Mesendoderm (in vitro differentiated cells): ENCODE data around the gene ADGRL3.
"Not testable (repeated sequence)": the region's sequence is repeated elsewhere in the genome, so short reads cannot be mapped to it uniquely, and the experiment has no call there.

Experiments used
- DNase-seq: peaks from one replicate; pipeline ENCODE4 v3.0.0; 2013
- H2AK5ac ChIP-seq: 2 replicates; pipeline ENCODE4 v1.6.1; 2013; ENCODE audit warnings: low read length, inconsistent platforms
- H2BK120ac ChIP-seq: 2 replicates; pipeline ENCODE4 v1.6.1; 2013; ENCODE audit warnings: low read depth, mild to moderate bottlenecking, low read length, moderate library complexity, mixed read lengths
- H2BK15ac ChIP-seq: replicated peaks from 2 replicates; pipeline ENCODE4 v1.6.1; 2013; ENCODE audit warnings: low read depth, mild to moderate bottlenecking, moderate library complexity
- H2BK5ac ChIP-seq: 2 replicates; pipeline ENCODE4 v1.6.1; 2013; ENCODE audit warnings: low read length, inconsistent platforms
- H3K18ac ChIP-seq: 2 replicates; pipeline ENCODE4 v1.6.1; 2013; ENCODE audit warnings: mild to moderate bottlenecking, low read length, mixed read lengths
- H3K23ac ChIP-seq: one replicate; pipeline ENCODE4 v1.6.1; 2013; ENCODE audit warnings: low read length
- H3K27ac ChIP-seq: 2 replicates; pipeline ENCODE4 v1.5.1; 2013; ENCODE audit warnings: low read depth, mild to moderate bottlenecking, inconsistent platforms, low read length, moderate library complexity
- H3K27me3 ChIP-seq: 2 replicates; pipeline ENCODE4 v1.6.1; 2013; ENCODE audit warnings: low read length, control low read depth, mild to moderate bottlenecking, inconsistent platforms; ENCODE audit not compliant: insufficient read depth, poor library complexity
- H3K36me3 ChIP-seq: 2 replicates; pipeline ENCODE4 v1.6.1; 2013; ENCODE audit warnings: low read length, inconsistent platforms; ENCODE audit not compliant: control insufficient read depth, insufficient read depth
- H3K4ac ChIP-seq: one replicate; pipeline ENCODE4 v1.6.1; 2013; ENCODE audit warnings: low read depth, mild to moderate bottlenecking, low read length, moderate library complexity
- H3K4me1 ChIP-seq: 2 replicates; pipeline ENCODE4 v1.6.1; 2013; ENCODE audit warnings: low read depth, low read length, inconsistent platforms; ENCODE audit not compliant: control insufficient read depth
- H3K4me2 ChIP-seq: 2 replicates; pipeline ENCODE4 v1.6.1; 2013; ENCODE audit warnings: low read length
- H3K4me3 ChIP-seq: 2 replicates; pipeline ENCODE4 v1.5.1; 2013; ENCODE audit warnings: mild to moderate bottlenecking, low read length
- H3K56ac ChIP-seq: one replicate; pipeline ENCODE4 v1.6.1; 2013; ENCODE audit warnings: low read length
- H3K79me1 ChIP-seq: 2 replicates; pipeline ENCODE4 v1.6.1; 2013; ENCODE audit warnings: low read length, inconsistent platforms
- H3K79me2 ChIP-seq: 2 replicates; pipeline ENCODE4 v1.6.1; 2013; ENCODE audit warnings: mild to moderate bottlenecking, low read length; ENCODE audit not compliant: control insufficient read depth, insufficient read depth
- H3K9ac ChIP-seq: 2 replicates; pipeline ENCODE4 v1.6.1; 2013; ENCODE audit warnings: low read length, inconsistent platforms
- H4K5ac ChIP-seq: one replicate; pipeline ENCODE4 v1.6.1; 2013; ENCODE audit warnings: low read length
- H4K8ac ChIP-seq: one replicate; pipeline ENCODE4 v1.6.1; 2013; ENCODE audit warnings: low read depth, mild to moderate bottlenecking, control low read depth, low read length, moderate library complexity
- WGBS: extraction: QIAGEN DNeasy Blood & Tissue Kit; methylation state at CpG from one replicate; pipeline ENCODE4 v1.1.7; 2013; ENCODE audit warnings: low lambda C conversion rate, missing lambda C conversion rate; ENCODE audit not compliant: insufficient coverage; ENCODE audit errors: extremely low coverage; 5-methylcytosine and 5-hydroxymethylcytosine counted together

Gene ADGRL3

GRCh38 chr4:61372817-61373216, 172.7 kb downstream of the ADGRL3 start:
- not testable (repeated sequence) for H3K27ac ChIP-seq, H3K9ac ChIP-seq, H3K4me1 ChIP-seq, DNase-seq, H3K27me3 ChIP-seq, H2BK15ac ChIP-seq, H4K8ac ChIP-seq, H3K4ac ChIP-seq, H4K5ac ChIP-seq, H3K4me2 ChIP-seq, H3K79me2 ChIP-seq, H2BK120ac ChIP-seq, H3K4me3 ChIP-seq, H3K79me1 ChIP-seq, H3K23ac ChIP-seq, H3K36me3 ChIP-seq, H3K56ac ChIP-seq, H3K18ac ChIP-seq, H2BK5ac ChIP-seq, H2AK5ac ChIP-seq
- no CpG with 5 or more reads among the region's 26 CpGs for WGBS

DNA sequence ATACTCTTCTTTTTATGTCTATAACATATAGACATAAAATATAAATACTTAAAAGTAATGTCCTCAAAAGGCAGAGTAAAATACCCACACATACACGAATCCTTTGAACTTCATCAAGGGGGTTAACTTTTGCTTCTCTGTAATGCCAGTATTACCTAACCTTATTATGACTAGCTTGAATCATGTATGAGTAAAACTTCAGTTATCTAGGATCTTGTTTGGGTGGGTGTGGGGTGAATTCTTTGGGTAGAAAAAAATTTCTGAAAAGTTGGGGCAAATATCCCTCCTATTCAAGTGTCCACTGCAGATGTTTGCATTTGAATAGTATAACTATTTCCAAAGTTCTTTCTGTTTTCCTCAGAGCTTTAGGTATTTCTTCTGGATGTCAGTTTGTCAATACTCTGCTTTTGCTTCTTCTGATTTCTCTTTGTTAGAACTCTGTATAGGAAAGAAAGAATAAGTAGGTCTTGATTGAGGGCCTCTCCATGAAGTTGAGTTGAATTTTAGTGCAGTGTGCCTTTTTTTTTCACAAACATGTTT, 173.8 kb downstream of the ADGRL3 start:
- Histone ChIP-seq H3K27me3 (no peaks in the 10 kb centered on the region), H3K79me1 (peaks cover 2% of the 10 kb centered on the region), H2BK5ac (no peak overlapping the region), H2AK5ac (no peak overlapping the region), H3K56ac (no peak overlapping the region), H3K4me2 (no peak overlapping the region), H2BK120ac (no peak overlapping the region), H3K9ac (no peak overlapping the region), H2BK15ac (no peak overlapping the region), H4K5ac (no peak overlapping the region), H3K79me2 (no peaks in the 10 kb centered on the region), H3K18ac (no peak overlapping the region), H4K8ac (no peak overlapping the region), H3K4me1 (no peaks in the 10 kb centered on the region), H3K36me3 (no peaks in the 10 kb centered on the region), H3K23ac (no peak overlapping the region), H3K27ac (no peak overlapping the region), H3K4me3 (no peak overlapping the region), H3K4ac (no peak overlapping the region)
- no peak for DNase-seq
- WGBS: no CpG with 5 or more reads among the region's 1 CpG

DNA sequence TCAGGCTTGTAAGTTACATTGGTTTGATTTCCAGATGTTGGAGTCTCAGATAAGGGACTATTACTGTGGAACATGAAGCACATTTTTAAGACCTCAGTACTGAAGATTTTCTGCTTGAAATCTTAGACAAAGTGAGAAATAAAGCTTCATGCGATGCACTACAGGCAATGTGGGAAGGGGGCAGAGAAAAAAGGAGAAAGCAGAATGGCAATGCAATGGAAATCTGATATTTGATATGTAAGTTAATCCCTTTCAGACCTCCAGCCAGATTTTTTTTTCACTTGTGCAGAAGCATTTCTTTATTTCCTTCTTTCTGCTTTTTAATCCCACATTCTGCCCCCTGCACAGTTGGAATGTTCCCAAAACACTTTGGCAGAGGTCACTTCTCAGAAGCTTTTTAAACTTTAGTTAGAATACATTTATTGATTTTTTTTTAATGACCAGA, 174.3 kb downstream of the ADGRL3 start:
- H2AK5ac ChIP-seq: no peak overlapping the region
- no peaks in the 10 kb centered on the region for H3K4me1 ChIP-seq
- H4K5ac ChIP-seq: no peak overlapping the region
- H3K23ac ChIP-seq: no peak overlapping the region
- H3K9ac ChIP-seq: no peak overlapping the region
- no CpG with 5 or more reads among the region's 1 CpG for WGBS
- H3K4me3 ChIP-seq: no peak overlapping the region
- no peaks in the 10 kb centered on the region for H3K79me2 ChIP-seq
- no peak for DNase-seq
- no peak overlapping the region for H3K4me2 ChIP-seq
- H3K36me3 ChIP-seq: no peaks in the 10 kb centered on the region
- no peak overlapping the region for H3K18ac ChIP-seq
- H4K8ac ChIP-seq: no peak overlapping the region
- H3K79me1 ChIP-seq: peaks cover 2% of the 10 kb centered on the region
- no peak overlapping the region for H3K27ac ChIP-seq
- no peaks in the 10 kb centered on the region for H3K27me3 ChIP-seq
- no peak overlapping the region for H2BK15ac ChIP-seq
- H2BK120ac ChIP-seq: no peak overlapping the region
- no peak overlapping the region for H3K56ac ChIP-seq
- H3K4ac ChIP-seq: no peak overlapping the region
- no peak overlapping the region for H2BK5ac ChIP-seq

DNA sequence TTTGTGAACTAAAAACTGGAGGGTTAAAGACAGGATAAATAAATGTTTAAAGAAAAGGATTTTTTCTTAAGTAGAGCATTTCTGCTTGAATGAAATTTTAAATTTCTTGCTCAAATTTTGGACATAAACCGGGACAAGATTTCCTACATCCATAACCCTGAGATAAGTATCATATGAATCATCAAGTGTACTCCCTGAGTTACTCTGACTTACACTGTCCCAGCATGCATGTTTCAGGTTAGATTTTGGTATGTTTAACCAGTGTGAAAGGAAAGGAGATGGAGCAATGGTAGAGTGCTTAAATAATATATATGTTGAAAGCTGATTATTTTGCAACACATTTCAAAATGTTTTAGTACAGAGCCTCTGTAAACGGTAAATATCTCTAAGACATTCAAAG, 175.2 kb downstream of the ADGRL3 start:
- H3K4ac ChIP-seq: no peak overlapping the region
- H2BK15ac ChIP-seq: no peak overlapping the region
- H4K8ac ChIP-seq: no peak overlapping the region
- no peak overlapping the region for H3K27ac ChIP-seq
- no peaks in the 10 kb centered on the region for H3K4me1 ChIP-seq
- no peaks in the 10 kb centered on the region for H3K79me2 ChIP-seq
- no peak overlapping the region for H2AK5ac ChIP-seq
- H3K27me3 ChIP-seq: no peaks in the 10 kb centered on the region
- no peak overlapping the region for H3K4me3 ChIP-seq
- H2BK5ac ChIP-seq: no peak overlapping the region
- H3K56ac ChIP-seq: no peak overlapping the region
- DNase-seq: no peak
- peaks cover 2% of the 10 kb centered on the region for H3K79me1 ChIP-seq
- no peak overlapping the region for H3K18ac ChIP-seq
- no peaks in the 10 kb centered on the region for H3K36me3 ChIP-seq
- no peak overlapping the region for H3K9ac ChIP-seq
- H2BK120ac ChIP-seq: no peak overlapping the region
- H3K23ac ChIP-seq: no peak overlapping the region
- WGBS: no CpG with 5 or more reads among the region's 2 CpGs
- no peak overlapping the region for H4K5ac ChIP-seq
- H3K4me2 ChIP-seq: no peak overlapping the region

DNA sequence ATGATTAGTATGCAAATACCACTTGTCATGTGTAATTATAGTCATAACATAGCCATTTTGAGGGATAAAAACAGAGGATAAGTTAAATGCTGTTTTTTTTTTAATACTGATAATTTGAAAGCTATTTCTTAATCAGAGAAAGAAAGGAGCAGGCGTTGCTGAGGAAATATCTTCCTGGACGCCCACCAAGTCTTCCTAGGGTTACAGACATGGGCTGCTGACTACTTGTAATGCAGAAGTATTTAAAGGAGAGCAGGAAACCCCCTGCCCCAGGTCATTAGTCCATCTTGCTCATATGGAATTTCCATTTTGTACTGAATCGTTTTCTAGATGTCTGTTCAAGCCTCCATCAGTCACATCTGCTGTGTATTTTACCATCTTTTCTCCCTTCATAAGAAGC, 176.2 kb downstream of the ADGRL3 start:
- Histone ChIP-seq H4K5ac (no peak overlapping the region), H3K18ac (no peak overlapping the region), H2AK5ac (no peak overlapping the region), H2BK5ac (no peak overlapping the region), H3K27me3 (no peaks in the 10 kb centered on the region), H3K79me2 (no peaks in the 10 kb centered on the region), H3K9ac (no peak overlapping the region), H4K8ac (no peak overlapping the region), H3K4me3 (no peak overlapping the region), H3K56ac (no peak overlapping the region), H3K4me1 (no peaks in the 10 kb centered on the region), H3K4me2 (no peak overlapping the region), H2BK15ac (no peak overlapping the region), H3K27ac (no peak overlapping the region), H3K36me3 (no peaks in the 10 kb centered on the region), H3K4ac (no peak overlapping the region), H3K23ac (no peak overlapping the region), H3K79me1 (peaks cover 2% of the 10 kb centered on the region), H2BK120ac (no peak overlapping the region)
- DNase-seq: no peak
- WGBS: no CpG with 5 or more reads among the region's 3 CpGs

GRCh38 chr4:61379406-61379805, 179.3 kb downstream of the ADGRL3 start:
- H4K8ac ChIP-seq: no peak overlapping the region
- no peak overlapping the region for H4K5ac ChIP-seq

More at GRCh38 chr4:61379406-61379805, 179.3 kb downstream of the ADGRL3 start:
- no peak overlapping the region for H3K27ac ChIP-seq
- H3K4me3 ChIP-seq: no peak overlapping the region
- no peaks in the 10 kb centered on the region for H3K79me2 ChIP-seq
- H3K27me3 ChIP-seq: no peaks in the 10 kb centered on the region
- H3K4me2 ChIP-seq: no peak overlapping the region
- no CpG with 5 or more reads among the region's 1 CpG for WGBS
- H2BK15ac ChIP-seq: no peak overlapping the region
- H3K9ac ChIP-seq: no peak overlapping the region
- no peaks in the 10 kb centered on the region for H3K36me3 ChIP-seq
- no peak overlapping the region for H3K56ac ChIP-seq
- no peak overlapping the region for H2BK120ac ChIP-seq
- H3K4me1 ChIP-seq: no peaks in the 10 kb centered on the region
- H3K4ac ChIP-seq: no peak overlapping the region
- H2AK5ac ChIP-seq: no peak overlapping the region
- peaks cover 2% of the 10 kb centered on the region for H3K79me1 ChIP-seq
- H3K23ac ChIP-seq: no peak overlapping the region
- H2BK5ac ChIP-seq: no peak overlapping the region
- DNase-seq: no peak
- no peak overlapping the region for H3K18ac ChIP-seq
